Natural killer cell (primary cell): ENCODE data around the gene LPCAT3. TPM values are rescaled to one million over a fixed set of nuclear protein-coding genes. Genes with fewer than 3 reads are reported as not detected.

Experiments
- ATAC-seq, 3 donors: fragments of 150-1000 bp in 2 of 3; fragments of 200-7000 bp in 1 of 3; cut with Tn5 transposase; 1 replicate in 1 of 3; 2 replicates in 2 of 3; pipeline ENCODE4 v1.10.0; 2021; ENCODE audit warnings: mild to moderate bottlenecking in 2 of 3, moderate library complexity in 2 of 3
- DNase-seq, 2 donors: peaks; one replicate each; pipeline versions ENCODE4 v3.0.0 to v3.0.0-alpha.2; 2013 to 2021; ENCODE audit warnings: mixed read lengths in 1 of 2
- H3K27ac ChIP-seq: one replicate; pipeline ENCODE4 v1.5.1; 2013; ENCODE audit warnings: mild to moderate bottlenecking, low read length
- H3K27me3 ChIP-seq: one replicate; pipeline ENCODE4 v1.6.1; 2013; ENCODE audit warnings: low read length; ENCODE audit not compliant: control insufficient read depth, insufficient read depth
- H3K36me3 ChIP-seq: one replicate; pipeline ENCODE4 v1.6.1; 2013; ENCODE audit warnings: low read length; ENCODE audit not compliant: control insufficient read depth, insufficient read depth
- H3K4me1 ChIP-seq: one replicate; pipeline ENCODE4 v1.6.1; 2013; ENCODE audit warnings: low read length; ENCODE audit not compliant: control insufficient read depth, insufficient read depth
- H3K4me3 ChIP-seq: one replicate; pipeline ENCODE4 v1.5.1; 2013; ENCODE audit warnings: low read length
- H3K9me3 ChIP-seq: one replicate; pipeline ENCODE4 v1.6.1; 2013; ENCODE audit warnings: low read length; ENCODE audit not compliant: control insufficient read depth, insufficient read depth
- H3K27ac Mint-ChIP-seq, 2 donors: one replicate each; pipeline ENCODE4 v1.8.0; 2022; ENCODE audit warnings: mild to moderate bottlenecking in 2 of 2, mixed read lengths in 2 of 2, moderate library complexity in 1 of 2
- H3K27me3 Mint-ChIP-seq, 2 donors: one replicate each; pipeline ENCODE4 v1.8.0; 2022; ENCODE audit warnings: low read depth in 2 of 2, mixed read lengths in 2 of 2
- H3K36me3 Mint-ChIP-seq: one replicate; pipeline ENCODE4 v1.8.0; 2022; ENCODE audit warnings: mixed read lengths
- H3K4me1 Mint-ChIP-seq, 2 donors: one replicate each; pipeline ENCODE4 v1.8.0; 2022; ENCODE audit warnings: mixed read lengths in 2 of 2
- H3K4me3 Mint-ChIP-seq: one replicate; pipeline ENCODE4 v1.8.0; 2022; ENCODE audit warnings: mild to moderate bottlenecking, moderate library complexity, mixed read lengths
- H3K9me3 Mint-ChIP-seq, 2 donors: one replicate each; pipeline ENCODE4 v1.8.0; 2022; ENCODE audit warnings: mixed read lengths in 2 of 2
- CTCF ChIP-seq: fragments of 200-600 bp; IDR thresholded peaks from one replicate; pipeline ENCODE4 v1.8.0; 2022; ENCODE audit warnings: antibody characterized with exemption
- WGBS: methylation state at CpG from one replicate; pipeline ENCODE4 v1.1.7; 2013; ENCODE audit warnings: missing lambda C conversion rate; ENCODE audit not compliant: insufficient coverage; 5-methylcytosine and 5-hydroxymethylcytosine counted together
- intact Hi-C: fragments of 100-400 bp; cut with micrococcal nuclease; formaldehyde crosslinking; loops from one replicate; pipeline ENCODE4 v1.14.2; 2022
- total RNA-seq, 4 donors: library from RNA; stranded (reverse); fragments of 120-200 nt in 1 of 4; gene quantifications; one replicate each; pipeline versions ENCODE4 v1.2.3 to v1.2.4, GENCODE V29; 2013 to 2022

LPCAT3 gene
- total RNA-seq, 3 donors from 2014 or later (not counting 1 experiment from before 2014, with no cell fraction given) = 45.6 to 54.3 (median 45.6) TPM

- intact Hi-C loops = no loop called here
- H3K4me1 ChIP-seq = no peaks in the 10 kb centered on the region
- peaks cover 4% of the 10 kb centered on the region for H3K36me3 ChIP-seq
Measured at GRCh38 chr12:7008864-7009263, 9.4 kb downstream of the LPCAT3 start.

GRCh38 chr12:7006639-7007038 is 11.6 kb downstream of the LPCAT3 start:
- no peaks in the 10 kb centered on the region for H3K36me3 Mint-ChIP-seq

More at GRCh38 chr12:7008864-7009263, 9.4 kb downstream of the LPCAT3 start:
- Histone ChIP-seq H3K4me3 (no peak overlapping the region), H3K27me3 (no peaks in the 10 kb centered on the region), H3K9me3 (no peaks in the 10 kb centered on the region), H3K27ac (no peak overlapping the region)
- TF ChIP-seq CTCF = no peak
- Mint-ChIP-seq H3K4me1 (peaks cover 11 to 23% of the 10 kb centered on the region in 2 donors), H3K27me3 (no peaks in the 10 kb centered on the region), H3K36me3 (no peaks in the 10 kb centered on the region), H3K4me3 (no peak overlapping the region), H3K27ac (no peak overlapping the region), H3K9me3 (no peaks in the 10 kb centered on the region)
- ATAC-seq (no peak), DNase-seq (no peak)
- WGBS = 100% methylated on average over 2 of the region's 2 CpGs

DNA sequence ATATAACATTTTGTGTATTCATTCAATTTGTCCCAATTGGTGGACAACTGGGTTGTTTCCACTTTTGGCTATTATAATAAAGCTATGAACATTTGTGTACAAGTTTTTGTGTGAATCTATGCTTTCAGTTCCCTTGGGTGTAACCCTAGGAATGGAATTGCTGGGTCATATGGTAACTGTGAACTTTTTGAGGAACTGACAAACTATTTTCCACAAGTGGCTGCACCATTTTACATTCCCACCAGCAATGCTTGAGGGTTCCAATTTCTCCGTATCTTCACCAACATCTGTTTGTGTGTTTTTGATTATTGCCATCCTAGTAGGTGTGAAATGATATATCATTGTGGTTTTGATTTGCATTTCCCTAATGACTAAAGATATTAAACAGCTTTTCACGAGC is 13.0 kb downstream of the LPCAT3 start:
- Histone ChIP-seq H3K9me3 (no peaks in the 10 kb centered on the region), H3K4me1 (no peaks in the 10 kb centered on the region), H3K36me3 (peaks cover 6% of the 10 kb centered on the region), H3K27me3 (no peaks in the 10 kb centered on the region), H3K4me3 (no peak overlapping the region), H3K27ac (no peak overlapping the region)
- Mint-ChIP-seq H3K36me3 (no peaks in the 10 kb centered on the region), H3K27ac (no peak overlapping the region), H3K27me3 (no peaks in the 10 kb centered on the region), H3K4me3 (no peak overlapping the region), H3K9me3 (no peaks in the 10 kb centered on the region), H3K4me1 (peaks cover 9 to 18% of the 10 kb centered on the region in 2 donors)
- DNase-seq = no peak
- intact Hi-C loops = no loop called here
- no CpG with 5 or more reads among the region's 2 CpGs for WGBS
- TF ChIP-seq CTCF = no peak
- no peak for ATAC-seq

More at GRCh38 chr12:7006639-7007038, 11.6 kb downstream of the LPCAT3 start:
- Mint-ChIP-seq H3K27ac (no peak overlapping the region), H3K4me3 (no peak overlapping the region), H3K9me3 (no peaks in the 10 kb centered on the region), H3K4me1 (peaks cover 11 to 14% of the 10 kb centered on the region in 2 donors), H3K27me3 (no peaks in the 10 kb centered on the region)
- TF ChIP-seq CTCF = no peak
- ATAC-seq (no peak), DNase-seq (no peak)
- Histone ChIP-seq H3K4me1 (no peaks in the 10 kb centered on the region), H3K27ac (no peak overlapping the region), H3K9me3 (no peaks in the 10 kb centered on the region), H3K27me3 (no peaks in the 10 kb centered on the region), H3K36me3 (peaks cover 4% of the 10 kb centered on the region), H3K4me3 (no peak overlapping the region)
- 100% methylated on average over 2 of the region's 3 CpGs for WGBS
- intact Hi-C loops = no loop called here

- intact Hi-C loops = no loop called here
- Mint-ChIP-seq H3K27ac (no peak overlapping the region), H3K27me3 (no peaks in the 10 kb centered on the region), H3K4me1 (peaks cover 6 to 18% of the 10 kb centered on the region in 2 donors), H3K9me3 (no peaks in the 10 kb centered on the region), H3K36me3 (no peaks in the 10 kb centered on the region), H3K4me3 (no peak overlapping the region)
- H3K4me1 ChIP-seq = no peaks in the 10 kb centered on the region
- WGBS = 90% methylated on average over 2 of the region's 2 CpGs
- H3K9me3 ChIP-seq = no peaks in the 10 kb centered on the region
- no peak overlapping the region for H3K27ac ChIP-seq
- no peak for TF ChIP-seq CTCF
- DNase-seq (no peak), ATAC-seq (no peak)
- no peaks in the 10 kb centered on the region for H3K27me3 ChIP-seq
- no peak overlapping the region for H3K4me3 ChIP-seq
- peaks cover 6% of the 10 kb centered on the region for H3K36me3 ChIP-seq
Measured at GRCh38 chr12:7004840-7005239, 13.4 kb downstream of the LPCAT3 start.
